SK-N-SH (cell line): ENCODE data around the gene GNE.

Source experiments
- CTCF ChIP-seq: fragments of 200-600 bp; sonication (generic); IDR thresholded peaks from 2 replicates; pipeline ENCODE4 v1.6.1; 2017; ENCODE audit warnings: antibody characterized with exemption, mild to moderate bottlenecking, moderate library complexity
- EZH2phosphoT487 ChIP-seq: fragments of 200-600 bp; sonication (generic); IDR thresholded peaks from 2 replicates; pipeline ENCODE4 v1.6.1; 2017; ENCODE audit warnings: low read depth, mixed run types, mild to moderate bottlenecking, antibody characterized with exemption, moderate library complexity, borderline replicate concordance
- MXI1 ChIP-seq: IDR thresholded peaks from 2 replicates; pipeline ENCODE4 v1.6.1; 2012; ENCODE audit warnings: mild to moderate bottlenecking, low read depth, low read length, improper control_type of control experiment
- NFIC ChIP-seq: IDR thresholded peaks from 2 replicates; pipeline ENCODE4 v1.4.0; 2012; ENCODE audit warnings: borderline replicate concordance
- RAD21 ChIP-seq: IDR thresholded peaks from 2 replicates; pipeline ENCODE4 v1.6.1; 2012; ENCODE audit warnings: mild to moderate bottlenecking, low read length
- RCOR1 ChIP-seq: fragments of 150-350 bp; IDR thresholded peaks from 2 replicates; pipeline ENCODE4 v1.6.1; 2017; ENCODE audit warnings: antibody characterized with exemption, low read length
- USF2 ChIP-seq: fragments of 150-350 bp; IDR thresholded peaks from 2 replicates; pipeline ENCODE4 v1.6.1; 2017; ENCODE audit warnings: antibody characterized with exemption, low read length, low read depth, borderline replicate concordance
- TF ChIP-seq, protein P1 (sequence below): IDR thresholded peaks from 2 replicates; pipeline ENCODE4 v1.4.0; 2012; ENCODE audit warnings: low read depth

DNA sequence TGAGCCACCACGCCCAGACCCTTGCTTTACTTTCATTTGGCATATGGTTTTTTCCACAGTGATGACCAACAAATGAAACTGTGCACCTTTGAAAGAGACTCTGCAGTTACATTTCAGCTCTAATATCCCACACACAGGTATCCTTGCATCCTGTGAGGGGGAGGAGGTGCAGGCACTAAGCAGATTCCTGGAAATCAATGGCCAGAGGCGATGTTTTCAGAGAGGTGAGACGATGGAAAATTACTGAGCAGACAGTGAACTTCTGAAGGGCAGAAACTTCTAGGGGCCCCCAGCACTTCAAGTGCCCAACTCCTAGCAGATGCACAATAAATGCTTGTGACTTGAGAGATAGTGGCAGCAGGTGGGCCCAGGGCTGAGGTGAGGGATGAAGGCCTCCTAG, 29.8 kb upstream of the GNE start:
- TF ChIP-seq RCOR1 (no peak), CTCF (no peak), NFIC (no peak), RAD21 (no peak), MXI1 (no peak), EZH2phosphoT487 (no peak), USF2 (no peak)
- TF ChIP-seq, protein P1, sequence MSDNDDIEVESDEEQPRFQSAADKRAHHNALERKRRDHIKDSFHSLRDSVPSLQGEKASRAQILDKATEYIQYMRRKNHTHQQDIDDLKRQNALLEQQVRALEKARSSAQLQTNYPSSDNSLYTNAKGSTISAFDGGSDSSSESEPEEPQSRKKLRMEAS, result no peak
